Liver (tissue), 9 donors: Measurements from ENCODE around the gene USP47. TPM values are rescaled to one million over a fixed set of nuclear protein-coding genes. Genes with fewer than 3 reads are reported as not detected.

Experiments used
- DNase-seq: peaks from one replicate; pipeline ENCODE4 v3.0.0-alpha.2; 2017; ENCODE audit warnings: low spot score
- H3K27ac ChIP-seq, 2 donors: one replicate each; pipeline ENCODE4 v1.7.0; 2013; ENCODE audit warnings: inconsistent platforms in 2 of 2, low read length in 2 of 2, control low read depth in 1 of 2, low read depth in 1 of 2, mild to moderate bottlenecking in 1 of 2
- H3K27me3 ChIP-seq, 4 donors: one replicate each; pipeline versions ENCODE4 v1.6.1 to v1.7.0; 2013; ENCODE audit warnings: low read length in 3 of 4, inconsistent platforms in 1 of 4, mild to moderate bottlenecking in 1 of 4, moderate library complexity in 1 of 4; ENCODE audit not compliant: control insufficient read depth in 4 of 4, insufficient read depth in 4 of 4
- H3K36me3 ChIP-seq, 4 donors: one replicate each; pipeline versions ENCODE4 v1.6.1 to v1.7.0; 2013; ENCODE audit warnings: low read length in 3 of 4, mild to moderate bottlenecking in 3 of 4, low read depth in 1 of 4, moderate library complexity in 1 of 4; ENCODE audit not compliant: control insufficient read depth in 4 of 4, insufficient read depth in 3 of 4
- H3K4me1 ChIP-seq, 4 donors: one replicate each; pipeline versions ENCODE4 v1.6.1 to v1.7.0; 2013; ENCODE audit warnings: low read length in 3 of 4, mild to moderate bottlenecking in 3 of 4, moderate library complexity in 1 of 4; ENCODE audit not compliant: control insufficient read depth in 4 of 4, insufficient read depth in 4 of 4
- H3K4me3 ChIP-seq, 3 donors: one replicate each; pipeline versions ENCODE4 v1.6.1 to v1.7.0; 2013; ENCODE audit warnings: low read length in 3 of 3, control low read depth in 1 of 3, low read depth in 1 of 3, mild to moderate bottlenecking in 1 of 3
- H3K9ac ChIP-seq, 2 donors: one replicate each; pipeline ENCODE4 v1.7.0; 2013; ENCODE audit warnings: low read length in 2 of 2, mild to moderate bottlenecking in 2 of 2, moderate library complexity in 2 of 2, control low read depth in 1 of 2, low read depth in 1 of 2
- H3K9me3 ChIP-seq, 4 donors: one replicate each; pipeline versions ENCODE4 v1.6.1 to v1.7.0; 2013; ENCODE audit warnings: low read length in 3 of 4; ENCODE audit not compliant: control insufficient read depth in 4 of 4
- EGR1 ChIP-seq, 2 donors: IDR thresholded peaks; 2 replicates each; pipeline ENCODE4 v1.6.1; 2016 to 2018; ENCODE audit warnings: antibody characterized with exemption in 2 of 2, low read depth in 2 of 2
- FOXA1 ChIP-seq: IDR thresholded peaks from 2 replicates; pipeline ENCODE4 v1.6.1; 2016; ENCODE audit warnings: antibody characterized with exemption
- FOXA2 ChIP-seq: IDR thresholded peaks from 2 replicates; pipeline ENCODE4 v1.6.1; 2016; ENCODE audit warnings: antibody characterized with exemption
- GABPA ChIP-seq, 2 donors: IDR thresholded peaks in 1 of 2; conservative IDR thresholded peaks in 1 of 2; 2 replicates each; pipeline ENCODE4 v1.6.1; 2016; ENCODE audit warnings: antibody characterized with exemption in 2 of 2, mild to moderate bottlenecking in 1 of 2, moderate library complexity in 1 of 2
- HNF4A ChIP-seq, 2 donors: conservative IDR thresholded peaks; 2 replicates each; pipeline ENCODE4 v1.6.1; 2016; ENCODE audit warnings: antibody characterized with exemption in 2 of 2, mild to moderate bottlenecking in 2 of 2
- HNF4G ChIP-seq: IDR thresholded peaks from 2 replicates; pipeline ENCODE4 v1.6.1; 2016; ENCODE audit warnings: antibody characterized with exemption
- JUND ChIP-seq, 2 donors: IDR thresholded peaks; 2 replicates each; pipeline ENCODE4 v1.6.1; 2016; ENCODE audit warnings: antibody characterized with exemption in 2 of 2
- NR2F2 ChIP-seq: IDR thresholded peaks from 2 replicates; pipeline ENCODE4 v1.6.1; 2016; ENCODE audit warnings: antibody characterized with exemption
- SP1 ChIP-seq: IDR thresholded peaks from 2 replicates; pipeline ENCODE4 v1.6.1; 2018; ENCODE audit warnings: antibody characterized with exemption, mild to moderate bottlenecking
- TAF1 ChIP-seq: conservative IDR thresholded peaks from 2 replicates; pipeline ENCODE4 v1.6.1; 2016; ENCODE audit warnings: antibody characterized with exemption, mild to moderate bottlenecking
- YY1 ChIP-seq: IDR thresholded peaks from 2 replicates; pipeline ENCODE4 v1.6.1; 2016; ENCODE audit warnings: antibody characterized with exemption, mild to moderate bottlenecking
- WGBS: extraction: QIAGEN DNeasy Blood & Tissue Kit; methylation state at CpG from one replicate; pipeline ENCODE4 v1.1.7; 2013; 5-methylcytosine and 5-hydroxymethylcytosine counted together
- polyA plus RNA-seq, 2 donors: library from polyadenylated mRNA; stranded (reverse) in 1 of 2; unstranded in 1 of 2; fragments of 200-250 nt in 1 of 2; fragments of >200 nt in 1 of 2; fragmentation: Nextera tagmentation in 1 of 2; extraction: Ambion mirVana in 1 of 2; gene quantifications; one replicate each; pipeline versions ENCODE4 v1.2.1 to v1.2.3, GENCODE V29; 2013 to 2015
- total RNA-seq, 2 donors: library from RNA; depleted of rRNA; stranded (reverse); fragments of >200 nt; gene quantifications; one replicate each; pipeline ENCODE4 v1.2.3, GENCODE V29; 2014
- TF ChIP-seq, protein P1 (sequence below): IDR thresholded peaks from 2 replicates; pipeline ENCODE4 v1.6.1; 2016; ENCODE audit warnings: antibody characterized with exemption
- TF ChIP-seq, protein P2 (sequence below): IDR thresholded peaks from 2 replicates; pipeline ENCODE4 v1.6.1; 2016; ENCODE audit warnings: antibody characterized with exemption, mild to moderate bottlenecking
- TF ChIP-seq, protein P3 (sequence below): fragments of 150-350 bp; IDR thresholded peaks from 2 replicates; pipeline ENCODE4 v1.5.1; 2017; ENCODE audit warnings: improper control_type of control experiment, low read depth, low read length; ENCODE audit not compliant: missing input control
- TF ChIP-seq, protein P4 (sequence below): IDR thresholded peaks from 2 replicates; pipeline ENCODE4 v1.6.1; 2016; ENCODE audit warnings: antibody characterized with exemption
- TF ChIP-seq, protein P5 (sequence below): IDR thresholded peaks from 2 replicates; pipeline ENCODE4 v1.6.1; 2016; ENCODE audit warnings: antibody characterized with exemption
- donor health status: healthy.
- donor health status: healthy.
- donor health status: healthy.
- donor health status: healthy.
- donor health status: healthy.

Gene USP47
- total and polyA plus RNA-seq, 4 donors, result 14.9 to 55.1 (median 32.2) TPM

DNA sequence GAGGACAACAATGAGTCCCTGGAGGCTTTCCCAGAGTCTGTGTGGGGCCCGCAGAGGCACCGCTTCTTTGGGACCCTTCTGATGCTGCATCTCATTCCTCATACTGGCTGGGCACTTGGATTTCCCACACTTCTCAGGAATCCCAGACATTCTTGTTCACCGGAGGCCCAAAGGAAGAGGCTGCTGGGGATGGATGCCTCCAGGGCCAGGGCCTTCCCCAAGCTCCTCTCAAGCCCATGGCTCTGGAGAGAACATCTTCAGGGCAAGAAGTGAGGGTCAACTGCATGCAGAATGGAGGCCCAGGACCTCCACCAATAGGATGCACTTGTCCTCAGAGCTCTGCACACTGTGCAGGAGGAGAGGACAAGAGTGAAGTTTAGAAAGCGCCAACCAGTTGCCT lies 132.1 kb downstream of the USP47 start:
- no peak overlapping the region for H3K9ac ChIP-seq
- no peak overlapping the region for H3K4me3 ChIP-seq
- H3K4me1 ChIP-seq, result peaks cover 11 to 24% (median 17%) of the 10 kb centered on the region in 4 donors
- no peaks in the 10 kb centered on the region for H3K9me3 ChIP-seq
- TF ChIP-seq HNF4A (conservative IDR thresholded peaks at IDR 0.05) (no peak), SP1 (no peak), FOXA2 (no peak), FOXA1 (no peak), HNF4G (no peak), JUND (IDR thresholded peaks at IDR 0.05) (no peak), GABPA (IDR thresholded peaks at IDR 0.05 in 1 of 2, conservative IDR thresholded peaks at IDR 0.05 in 1 of 2) (no peak), NR2F2 (no peak), YY1 (no peak)
- TF ChIP-seq, protein P1, sequence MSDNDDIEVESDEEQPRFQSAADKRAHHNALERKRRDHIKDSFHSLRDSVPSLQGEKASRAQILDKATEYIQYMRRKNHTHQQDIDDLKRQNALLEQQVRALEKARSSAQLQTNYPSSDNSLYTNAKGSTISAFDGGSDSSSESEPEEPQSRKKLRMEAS, result no peak
- TF ChIP-seq, protein P2, sequence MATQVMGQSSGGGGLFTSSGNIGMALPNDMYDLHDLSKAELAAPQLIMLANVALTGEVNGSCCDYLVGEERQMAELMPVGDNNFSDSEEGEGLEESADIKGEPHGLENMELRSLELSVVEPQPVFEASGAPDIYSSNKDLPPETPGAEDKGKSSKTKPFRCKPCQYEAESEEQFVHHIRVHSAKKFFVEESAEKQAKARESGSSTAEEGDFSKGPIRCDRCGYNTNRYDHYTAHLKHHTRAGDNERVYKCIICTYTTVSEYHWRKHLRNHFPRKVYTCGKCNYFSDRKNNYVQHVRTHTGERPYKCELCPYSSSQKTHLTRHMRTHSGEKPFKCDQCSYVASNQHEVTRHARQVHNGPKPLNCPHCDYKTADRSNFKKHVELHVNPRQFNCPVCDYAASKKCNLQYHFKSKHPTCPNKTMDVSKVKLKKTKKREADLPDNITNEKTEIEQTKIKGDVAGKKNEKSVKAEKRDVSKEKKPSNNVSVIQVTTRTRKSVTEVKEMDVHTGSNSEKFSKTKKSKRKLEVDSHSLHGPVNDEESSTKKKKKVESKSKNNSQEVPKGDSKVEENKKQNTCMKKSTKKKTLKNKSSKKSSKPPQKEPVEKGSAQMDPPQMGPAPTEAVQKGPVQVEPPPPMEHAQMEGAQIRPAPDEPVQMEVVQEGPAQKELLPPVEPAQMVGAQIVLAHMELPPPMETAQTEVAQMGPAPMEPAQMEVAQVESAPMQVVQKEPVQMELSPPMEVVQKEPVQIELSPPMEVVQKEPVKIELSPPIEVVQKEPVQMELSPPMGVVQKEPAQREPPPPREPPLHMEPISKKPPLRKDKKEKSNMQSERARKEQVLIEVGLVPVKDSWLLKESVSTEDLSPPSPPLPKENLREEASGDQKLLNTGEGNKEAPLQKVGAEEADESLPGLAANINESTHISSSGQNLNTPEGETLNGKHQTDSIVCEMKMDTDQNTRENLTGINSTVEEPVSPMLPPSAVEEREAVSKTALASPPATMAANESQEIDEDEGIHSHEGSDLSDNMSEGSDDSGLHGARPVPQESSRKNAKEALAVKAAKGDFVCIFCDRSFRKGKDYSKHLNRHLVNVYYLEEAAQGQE, result no peak
- TF ChIP-seq, protein P3, sequence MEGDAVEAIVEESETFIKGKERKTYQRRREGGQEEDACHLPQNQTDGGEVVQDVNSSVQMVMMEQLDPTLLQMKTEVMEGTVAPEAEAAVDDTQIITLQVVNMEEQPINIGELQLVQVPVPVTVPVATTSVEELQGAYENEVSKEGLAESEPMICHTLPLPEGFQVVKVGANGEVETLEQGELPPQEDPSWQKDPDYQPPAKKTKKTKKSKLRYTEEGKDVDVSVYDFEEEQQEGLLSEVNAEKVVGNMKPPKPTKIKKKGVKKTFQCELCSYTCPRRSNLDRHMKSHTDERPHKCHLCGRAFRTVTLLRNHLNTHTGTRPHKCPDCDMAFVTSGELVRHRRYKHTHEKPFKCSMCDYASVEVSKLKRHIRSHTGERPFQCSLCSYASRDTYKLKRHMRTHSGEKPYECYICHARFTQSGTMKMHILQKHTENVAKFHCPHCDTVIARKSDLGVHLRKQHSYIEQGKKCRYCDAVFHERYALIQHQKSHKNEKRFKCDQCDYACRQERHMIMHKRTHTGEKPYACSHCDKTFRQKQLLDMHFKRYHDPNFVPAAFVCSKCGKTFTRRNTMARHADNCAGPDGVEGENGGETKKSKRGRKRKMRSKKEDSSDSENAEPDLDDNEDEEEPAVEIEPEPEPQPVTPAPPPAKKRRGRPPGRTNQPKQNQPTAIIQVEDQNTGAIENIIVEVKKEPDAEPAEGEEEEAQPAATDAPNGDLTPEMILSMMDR, result no peak
- H3K27me3 ChIP-seq, result no peaks in the 10 kb centered on the region
- DNase-seq, result no peak
- no peaks in the 10 kb centered on the region for H3K36me3 ChIP-seq
- peak overlapping the region in 1 of 2 donors; percentile 42 for H3K27ac ChIP-seq
- WGBS, result 90% methylated on average over 4 of the region's 4 CpGs

DNA sequence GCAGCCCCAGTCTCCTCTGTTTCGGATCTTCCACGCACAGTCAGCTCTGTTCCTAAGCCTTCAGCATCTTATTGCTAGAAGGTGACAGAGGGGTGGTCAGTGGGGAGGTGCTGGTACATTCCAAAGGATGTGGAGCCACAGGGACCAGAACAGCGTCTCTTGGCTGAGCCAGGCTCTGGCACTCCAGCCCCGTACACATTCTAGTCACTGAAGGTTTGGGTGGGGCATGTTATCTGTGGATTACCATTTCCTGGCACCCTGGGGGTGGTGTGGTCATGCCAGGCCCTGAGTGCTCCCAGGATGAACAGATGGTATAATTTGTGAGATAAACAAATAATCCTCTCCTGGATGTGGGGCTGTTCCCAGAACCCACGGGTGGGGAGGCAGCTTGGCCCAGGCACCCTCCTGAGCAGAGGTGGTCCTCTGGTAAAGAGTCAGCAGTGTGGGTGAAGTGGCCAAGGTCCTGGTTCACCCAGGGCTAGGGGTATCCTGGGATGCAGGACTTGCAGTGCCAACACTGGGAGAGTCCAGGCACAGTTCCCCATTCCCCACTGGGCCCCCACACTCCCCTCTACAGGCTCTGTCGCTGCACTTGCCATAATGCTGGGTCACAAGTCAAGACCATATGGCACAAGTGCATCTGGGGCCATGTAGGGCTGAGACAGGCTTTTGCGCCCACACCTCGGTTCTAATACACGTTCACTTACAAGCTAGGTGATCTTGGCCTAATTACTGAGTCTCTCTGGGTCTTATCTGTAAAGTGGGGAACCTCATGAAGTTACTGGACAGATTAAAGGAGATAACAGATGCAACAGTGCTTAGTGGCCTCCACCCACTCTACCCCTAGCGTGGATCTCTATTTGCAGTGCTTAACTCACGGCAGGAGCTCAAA lies 133.7 kb downstream of the USP47 start:
- Histone ChIP-seq H3K27me3 (no peaks in the 10 kb centered on the region), H3K36me3 (no peaks in the 10 kb centered on the region), H3K4me3 (no peak overlapping the region), H3K9ac (no peak overlapping the region), H3K4me1 (peaks cover 11 to 24% (median 17%) of the 10 kb centered on the region in 4 donors), H3K9me3 (no peaks in the 10 kb centered on the region), H3K27ac (no peak overlapping the region)
- peak; percentile 25 for DNase-seq
- TF ChIP-seq YY1 (no peak), NR2F2 (no peak), EGR1 (IDR thresholded peaks at IDR 0.05; ENCODE audit: low read depth in 2 of 2) (no peak), GABPA (IDR thresholded peaks at IDR 0.05 in 1 of 2, conservative IDR thresholded peaks at IDR 0.05 in 1 of 2) (no peak), TAF1 (no peak), SP1 (no peak), FOXA2 (no peak), HNF4G (no peak), FOXA1 (no peak)
- TF ChIP-seq, protein P3, result no peak
- TF ChIP-seq, protein P1, result no peak
- TF ChIP-seq, protein P4, sequence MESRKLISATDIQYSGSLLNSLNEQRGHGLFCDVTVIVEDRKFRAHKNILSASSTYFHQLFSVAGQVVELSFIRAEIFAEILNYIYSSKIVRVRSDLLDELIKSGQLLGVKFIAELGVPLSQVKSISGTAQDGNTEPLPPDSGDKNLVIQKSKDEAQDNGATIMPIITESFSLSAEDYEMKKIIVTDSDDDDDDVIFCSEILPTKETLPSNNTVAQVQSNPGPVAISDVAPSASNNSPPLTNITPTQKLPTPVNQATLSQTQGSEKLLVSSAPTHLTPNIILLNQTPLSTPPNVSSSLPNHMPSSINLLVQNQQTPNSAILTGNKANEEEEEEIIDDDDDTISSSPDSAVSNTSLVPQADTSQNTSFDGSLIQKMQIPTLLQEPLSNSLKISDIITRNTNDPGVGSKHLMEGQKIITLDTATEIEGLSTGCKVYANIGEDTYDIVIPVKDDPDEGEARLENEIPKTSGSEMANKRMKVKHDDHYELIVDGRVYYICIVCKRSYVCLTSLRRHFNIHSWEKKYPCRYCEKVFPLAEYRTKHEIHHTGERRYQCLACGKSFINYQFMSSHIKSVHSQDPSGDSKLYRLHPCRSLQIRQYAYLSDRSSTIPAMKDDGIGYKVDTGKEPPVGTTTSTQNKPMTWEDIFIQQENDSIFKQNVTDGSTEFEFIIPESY, result no peak
- TF ChIP-seq, protein P5, sequence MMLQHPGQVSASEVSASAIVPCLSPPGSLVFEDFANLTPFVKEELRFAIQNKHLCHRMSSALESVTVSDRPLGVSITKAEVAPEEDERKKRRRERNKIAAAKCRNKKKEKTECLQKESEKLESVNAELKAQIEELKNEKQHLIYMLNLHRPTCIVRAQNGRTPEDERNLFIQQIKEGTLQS, result no peak
- WGBS, result 88% methylated on average over 11 of the region's 11 CpGs
